ENCODE results near the gene MED27.

Gene MED27

GRCh38 chr9:131826966-131827525, 252.6 kb downstream of the MED27 start:
- no peak overlapping the region for H3K27ac ChIP-seq (ENCODE audit: extremely low read depth, low read depth, low read length)
- H3K36me3 ChIP-seq (ENCODE audit: control insufficient read depth in 2 of 2, insufficient read depth in 1 of 2, low read length in 2 of 2) = no peaks in the 10 kb centered on the region
- H3K4me3 ChIP-seq (ENCODE audit: low read depth, low read length) = no peak overlapping the region
- H3K9me3 ChIP-seq (ENCODE audit: control insufficient read depth, insufficient read depth, low read depth, low read length) = no peaks in the 10 kb centered on the region
- ChIA-PET POLR2A (no interaction called here), CTCF (interaction anchor here (0.5 kb wide), 1 partner anchor 16 kb away, joined by 3 read pairs; no protein-coding TSS in a partner anchor)
- TF ChIP-seq ZBTB44 (tag by site-specific recombination; IDR thresholded peaks at IDR 0.05) (no peak), ZNF280D (tag by site-specific recombination; IDR thresholded peaks at IDR 0.05) (no peak), PRDM1 (tag by site-specific recombination; IDR thresholded peaks at IDR 0.05) (0 out of 2 replicates have a peak, but pooled peaks have one; percentile 22)
- no peaks in the 10 kb centered on the region for H3K4me1 ChIP-seq (ENCODE audit: control insufficient read depth, insufficient read depth, low read length)

GRCh38 chr9:131826053-131826452, 253.6 kb downstream of the MED27 start:
- Histone ChIP-seq H3K4me1 (ENCODE audit: control insufficient read depth, insufficient read depth, low read length) (no peaks in the 10 kb centered on the region), H3K36me3 (ENCODE audit: control insufficient read depth in 2 of 2, insufficient read depth in 1 of 2, low read length in 2 of 2) (no peaks in the 10 kb centered on the region), H3K9me3 (ENCODE audit: control insufficient read depth, insufficient read depth, low read depth, low read length) (no peaks in the 10 kb centered on the region), H3K27ac (ENCODE audit: extremely low read depth, low read depth, low read length) (no peak overlapping the region), H3K4me3 (ENCODE audit: low read depth, low read length) (no peak overlapping the region)
- no peak for TF ChIP-seq ZNF26 (tag by site-specific recombination; IDR thresholded peaks at IDR 0.05)
- TF ChIP-seq ZNF280D (tag by site-specific recombination; IDR thresholded peaks at IDR 0.05) = peak; percentile 53; the same call in 1 of the 2 replicates
- ChIA-PET POLR2A (no interaction called here), CTCF (interaction anchor here (1.1 kb wide), 1 partner anchor 343 kb away, joined by 3 read pairs; no protein-coding TSS in a partner anchor)

GRCh38 chr9:131824953-131825495, 254.6 kb downstream of the MED27 start:
- Histone ChIP-seq H3K36me3 (ENCODE audit: control insufficient read depth in 2 of 2, insufficient read depth in 1 of 2, low read length in 2 of 2) (no peaks in the 10 kb centered on the region), H3K9me3 (ENCODE audit: control insufficient read depth, insufficient read depth, low read depth, low read length) (no peaks in the 10 kb centered on the region), H3K27ac (ENCODE audit: extremely low read depth, low read depth, low read length) (no peak overlapping the region), H3K4me3 (ENCODE audit: low read depth, low read length) (no peak overlapping the region), H3K4me1 (ENCODE audit: control insufficient read depth, insufficient read depth, low read length) (no peaks in the 10 kb centered on the region)
- POLR2A ChIA-PET = no interaction called here
- TF ChIP-seq ZNF664 (tag by site-specific recombination; IDR thresholded peaks at IDR 0.05) = no peak
- no peak for TF ChIP-seq ATF2 (tag by site-specific recombination; IDR thresholded peaks at IDR 0.05; ENCODE audit: low read depth)
- no peak for TF ChIP-seq ZFP3 (tag by site-specific recombination; IDR thresholded peaks at IDR 0.05; ENCODE audit: low read depth)
- TF ChIP-seq TRIM28 (IDR thresholded peaks at IDR 0.05; ENCODE audit: borderline replicate concordance, low read length) = no peak
- CTCF ChIA-PET = interaction anchor here (0.6 kb wide), 1 partner anchor 1147 kb away, joined by 3 read pairs; no protein-coding TSS in a partner anchor

Data from HEK293 (cell line).